ENCODE data around the gene RAD51B.

DNA sequence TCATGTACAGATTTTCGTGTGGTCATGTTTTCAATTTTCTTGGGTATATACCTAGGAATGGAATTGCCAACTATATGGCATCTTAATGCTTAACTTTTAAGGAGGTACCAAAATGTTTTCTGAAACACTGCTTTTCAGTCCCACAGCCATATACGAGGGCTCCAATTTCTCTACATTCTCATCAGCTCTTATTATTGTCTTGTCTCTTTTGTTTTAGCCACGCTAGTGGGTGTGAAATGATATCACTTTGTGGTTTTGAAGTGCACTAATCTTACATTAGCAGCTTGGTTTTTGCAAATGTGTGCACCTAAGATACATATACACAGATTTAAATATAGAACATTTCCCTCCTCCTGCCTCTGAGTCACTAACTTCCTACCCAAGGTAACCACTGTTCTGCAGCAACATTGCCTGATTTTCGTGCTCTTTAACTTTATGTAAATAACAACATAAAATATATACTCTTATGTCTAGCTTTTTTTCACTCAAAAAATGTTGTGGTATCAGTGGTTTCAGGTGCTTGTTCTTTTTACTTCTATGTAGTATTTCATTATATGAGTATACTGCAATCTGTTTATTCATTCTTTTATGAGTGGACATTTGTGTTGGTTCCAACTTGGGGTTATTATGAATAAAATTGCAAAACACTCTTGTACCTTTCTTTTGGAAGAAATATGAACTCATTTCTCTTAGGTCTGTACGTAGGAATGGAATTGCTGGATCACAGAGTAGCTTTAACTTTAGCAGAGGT lies 900.2 kb downstream of the RAD51B start:
- no peak for TF ChIP-seq POLR2AphosphoS5 (IDR thresholded peaks at IDR 0.05; ENCODE audit: low read depth, low read length)
- TF ChIP-seq POLR2A (IDR thresholded peaks at IDR 0.05; ENCODE audit: low read depth, low read length): no peak
- no peak for TF ChIP-seq TAF1 (IDR thresholded peaks at IDR 0.05; ENCODE audit: borderline replicate concordance, low read depth, low read length)

Measured in GM12892 (cell line).